H9 (cell line): ENCODE data around the gene TRAF6. TPM values are rescaled to one million over a fixed set of nuclear protein-coding genes. Genes with fewer than 3 reads are reported as not detected.

ENCODE experiments used
- DNase-seq: peaks from one replicate; pipeline ENCODE4 v3.0.0-alpha.2; 2017
- H2AFZ ChIP-seq: one replicate; pipeline ENCODE4 v1.6.1; 2013; ENCODE audit warnings: mild to moderate bottlenecking, low read length, control low read depth, moderate library complexity
- H2AK5ac ChIP-seq: 2 replicates; pipeline ENCODE4 v1.6.1; 2013; ENCODE audit warnings: low read length, control low read depth, mixed read lengths; ENCODE audit not compliant: insufficient read length
- H2BK120ac ChIP-seq: one replicate; pipeline ENCODE4 v1.6.1; 2013; ENCODE audit warnings: low read depth, mild to moderate bottlenecking, low read length, control low read depth, inconsistent platforms; ENCODE audit not compliant: poor library complexity, severe bottlenecking
- H2BK12ac ChIP-seq: 2 replicates; pipeline ENCODE4 v1.6.1; 2013; ENCODE audit warnings: low read length, control low read depth, mixed read lengths, low read depth; ENCODE audit not compliant: insufficient read length
- H2BK15ac ChIP-seq: 2 replicates; pipeline ENCODE4 v1.6.1; 2013; ENCODE audit warnings: low read depth, low read length, control low read depth
- H2BK20ac ChIP-seq: one replicate; pipeline ENCODE4 v1.6.1; 2013; ENCODE audit warnings: low read depth, mild to moderate bottlenecking, low read length, control low read depth, inconsistent platforms; ENCODE audit not compliant: poor library complexity, severe bottlenecking
- H2BK5ac ChIP-seq: 2 replicates; pipeline ENCODE4 v1.6.1; 2013; ENCODE audit warnings: low read length, control low read depth, mixed read lengths; ENCODE audit not compliant: insufficient read length
- H3K14ac ChIP-seq: 2 replicates; pipeline ENCODE4 v1.6.1; 2013; ENCODE audit warnings: low read length, control low read depth; ENCODE audit not compliant: insufficient read depth
- H3K18ac ChIP-seq: 2 replicates; pipeline ENCODE4 v1.6.1; 2013; ENCODE audit warnings: low read depth, mild to moderate bottlenecking, mixed read lengths, low read length, control low read depth; ENCODE audit not compliant: insufficient read length
- H3K23ac ChIP-seq: 2 replicates; pipeline ENCODE4 v1.6.1; 2013; ENCODE audit warnings: low read length, control low read depth, mixed read lengths, low read depth; ENCODE audit not compliant: insufficient read length
- H3K23me2 ChIP-seq: 2 replicates; pipeline ENCODE4 v1.6.1; 2013; ENCODE audit warnings: low read depth, mild to moderate bottlenecking, mixed read lengths, low read length, control low read depth; ENCODE audit not compliant: insufficient read length, poor library complexity, severe bottlenecking
- H3K27ac ChIP-seq: 2 replicates; pipeline ENCODE4 v1.5.1; 2013; ENCODE audit warnings: low read length, control low read depth, mixed read lengths, low read depth; ENCODE audit not compliant: insufficient read length
- H3K27me3 ChIP-seq: 2 replicates; pipeline ENCODE4 v1.6.1; 2013; ENCODE audit warnings: low read length, control low read depth, inconsistent platforms; ENCODE audit not compliant: insufficient read depth
- H3K4ac ChIP-seq: 2 replicates; pipeline ENCODE4 v1.6.1; 2013; ENCODE audit warnings: low read depth, mild to moderate bottlenecking, control low read depth, inconsistent platforms, low read length, moderate library complexity
- H3K4me1 ChIP-seq: 2 replicates; pipeline ENCODE4 v1.6.1; 2013; ENCODE audit warnings: low read length, control low read depth, inconsistent platforms; ENCODE audit not compliant: insufficient read depth
- H3K4me2 ChIP-seq: 2 replicates; pipeline ENCODE4 v1.6.1; 2013; ENCODE audit warnings: low read length, control low read depth, mixed read lengths; ENCODE audit not compliant: insufficient read length, insufficient read depth
- H3K56ac ChIP-seq: 2 replicates; pipeline ENCODE4 v1.6.1; 2013; ENCODE audit warnings: low read depth, mild to moderate bottlenecking, mixed read lengths, low read length, control low read depth; ENCODE audit not compliant: insufficient read length
- H3K79me1 ChIP-seq: 2 replicates; pipeline ENCODE4 v1.6.1; 2013; ENCODE audit warnings: low read depth, mild to moderate bottlenecking, moderate library complexity, low read length, control low read depth, inconsistent platforms; ENCODE audit not compliant: insufficient read depth, poor library complexity, severe bottlenecking
- H3K79me2 ChIP-seq: 2 replicates; pipeline ENCODE4 v1.6.1; 2013; ENCODE audit warnings: low read length, control low read depth, inconsistent platforms; ENCODE audit not compliant: insufficient read depth
- H3K9ac ChIP-seq: 2 replicates; pipeline ENCODE4 v1.6.1; 2013; ENCODE audit warnings: low read length, control low read depth, mixed read lengths; ENCODE audit not compliant: insufficient read length; ENCODE audit errors: extremely low read depth
- H3K9me3 ChIP-seq: one replicate; pipeline ENCODE4 v1.6.1; 2013; ENCODE audit warnings: low read depth, low read length, inconsistent platforms; ENCODE audit not compliant: control insufficient read depth
- H3T11ph ChIP-seq: one replicate; pipeline ENCODE4 v1.6.1; 2013; ENCODE audit warnings: mild to moderate bottlenecking, low read length, control low read depth, inconsistent platforms
- H4K20me1 ChIP-seq: one replicate; pipeline ENCODE4 v1.6.1; 2013; ENCODE audit not compliant: control insufficient read depth, insufficient read length, insufficient read depth
- H4K5ac ChIP-seq: 2 replicates; pipeline ENCODE4 v1.6.1; 2013; ENCODE audit warnings: low read depth, mild to moderate bottlenecking, mixed read lengths, low read length, control low read depth; ENCODE audit not compliant: insufficient read length
- H4K8ac ChIP-seq: replicated peaks from 2 replicates; pipeline ENCODE4 v1.6.1; 2013; ENCODE audit warnings: low read length, control low read depth, mixed read lengths, low read depth; ENCODE audit not compliant: insufficient read length
- H4K91ac ChIP-seq: 2 replicates; pipeline ENCODE4 v1.6.1; 2013; ENCODE audit warnings: low read depth, mild to moderate bottlenecking, moderate library complexity, mixed read lengths, low read length, control low read depth; ENCODE audit not compliant: insufficient read length
- H3K27ac Mint-ChIP-seq, 3 experiments: 2 replicates in 2 of 3; 3 replicates in 1 of 3; pipeline ENCODE4 v1.8.0; 2020 to 2021; ENCODE audit warnings: mixed read lengths in 3 of 3, mild to moderate bottlenecking in 1 of 3, moderate library complexity in 1 of 3
- H3K27me3 Mint-ChIP-seq: 2 replicates; pipeline ENCODE4 v1.8.0; 2021; ENCODE audit warnings: low read depth, mild to moderate bottlenecking, moderate library complexity, mixed read lengths
- H3K36me3 Mint-ChIP-seq, 3 experiments: 2 replicates in 2 of 3; 3 replicates in 1 of 3; pipeline ENCODE4 v1.8.0; 2020 to 2021; ENCODE audit warnings: low read depth in 3 of 3, mixed read lengths in 3 of 3; ENCODE audit not compliant: insufficient read depth in 1 of 3
- H3K4me1 Mint-ChIP-seq, 2 experiments: 2 replicates each; pipeline ENCODE4 v1.8.0; 2020; ENCODE audit warnings: mixed read lengths in 2 of 2
- H3K4me3 Mint-ChIP-seq, 2 experiments: 2 replicates in 1 of 2; 3 replicates in 1 of 2; pipeline ENCODE4 v1.8.0; 2020 to 2021; ENCODE audit warnings: mild to moderate bottlenecking in 2 of 2, mixed read lengths in 2 of 2, moderate library complexity in 1 of 2
- H3K9me3 Mint-ChIP-seq, 2 experiments: 2 replicates in 1 of 2; 3 replicates in 1 of 2; pipeline ENCODE4 v1.8.0; 2020; ENCODE audit warnings: mild to moderate bottlenecking in 2 of 2, mixed read lengths in 2 of 2, moderate library complexity in 1 of 2
- WGBS: extraction: QIAGEN DNeasy Blood & Tissue Kit; methylation state at CpG from one replicate; pipeline ENCODE4 v1.1.7; 2013; ENCODE audit warnings: missing lambda C conversion rate, low lambda C conversion rate, mixed read lengths; ENCODE audit not compliant: insufficient read length; ENCODE audit errors: extremely low coverage; 5-methylcytosine and 5-hydroxymethylcytosine counted together
- total RNA-seq: library from RNA; stranded (reverse); gene quantifications from 2 replicates; pipeline ENCODE4 v1.2.1, GENCODE V29; 2021
- TF ChIP-seq, protein P1 (sequence below): fragments of 200-600 bp; sonication (generic); conservative IDR thresholded peaks from 3 replicates; pipeline ENCODE4 v1.8.0; 2021; ENCODE audit warnings: antibody characterized with exemption, mild to moderate bottlenecking

The TRAF6 gene
- total RNA-seq, 1 experiment from 2014 or later = 9.9 TPM

GRCh38 chr11:36478700-36479329 lies 31.3 kb downstream of the TRAF6 start:
- Histone ChIP-seq H3K14ac (no peak overlapping the region), H3K79me2 (no peaks in the 10 kb centered on the region), H3K9ac (no peak overlapping the region), H2BK12ac (no peak overlapping the region), H3K23ac (no peak overlapping the region), H4K8ac (no peak overlapping the region), H2BK120ac (no peak overlapping the region), H3K18ac (no peak overlapping the region), H4K5ac (no peak overlapping the region), H2AK5ac (no peak overlapping the region), H3K79me1 (no peaks in the 10 kb centered on the region), H3T11ph (no peak overlapping the region), H4K20me1 (no peaks in the 10 kb centered on the region), H3K4ac (no peak overlapping the region), H2AFZ (no peak overlapping the region), H3K27ac (no peak overlapping the region), H2BK20ac (no peak overlapping the region), H3K56ac (no peak overlapping the region), H4K91ac (no peak overlapping the region), H2BK15ac (no peak overlapping the region), H3K23me2 (no peaks in the 10 kb centered on the region), H2BK5ac (no peak overlapping the region), H3K9me3 (no peaks in the 10 kb centered on the region), H3K4me1 (no peaks in the 10 kb centered on the region), H3K4me2 (no peak overlapping the region), H3K27me3 (no peaks in the 10 kb centered on the region)
- Mint-ChIP-seq H3K4me1 (no peaks in the 10 kb centered on the region), H3K27me3 (no peaks in the 10 kb centered on the region; the same call in 1 of the 2 replicates), H3K27ac (no peak overlapping the region), H3K9me3 (no peaks in the 10 kb centered on the region; a peak in 1 of 5 replicates), H3K36me3 (peaks cover 0 to 4% (median 3%) of the 10 kb centered on the region in 3 experiments; a peak in 4 of 7 replicates), H3K4me3 (no peak overlapping the region)
- TF ChIP-seq, protein P1, sequence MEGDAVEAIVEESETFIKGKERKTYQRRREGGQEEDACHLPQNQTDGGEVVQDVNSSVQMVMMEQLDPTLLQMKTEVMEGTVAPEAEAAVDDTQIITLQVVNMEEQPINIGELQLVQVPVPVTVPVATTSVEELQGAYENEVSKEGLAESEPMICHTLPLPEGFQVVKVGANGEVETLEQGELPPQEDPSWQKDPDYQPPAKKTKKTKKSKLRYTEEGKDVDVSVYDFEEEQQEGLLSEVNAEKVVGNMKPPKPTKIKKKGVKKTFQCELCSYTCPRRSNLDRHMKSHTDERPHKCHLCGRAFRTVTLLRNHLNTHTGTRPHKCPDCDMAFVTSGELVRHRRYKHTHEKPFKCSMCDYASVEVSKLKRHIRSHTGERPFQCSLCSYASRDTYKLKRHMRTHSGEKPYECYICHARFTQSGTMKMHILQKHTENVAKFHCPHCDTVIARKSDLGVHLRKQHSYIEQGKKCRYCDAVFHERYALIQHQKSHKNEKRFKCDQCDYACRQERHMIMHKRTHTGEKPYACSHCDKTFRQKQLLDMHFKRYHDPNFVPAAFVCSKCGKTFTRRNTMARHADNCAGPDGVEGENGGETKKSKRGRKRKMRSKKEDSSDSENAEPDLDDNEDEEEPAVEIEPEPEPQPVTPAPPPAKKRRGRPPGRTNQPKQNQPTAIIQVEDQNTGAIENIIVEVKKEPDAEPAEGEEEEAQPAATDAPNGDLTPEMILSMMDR = peak; percentile 75
- no peak for DNase-seq
- no CpG with 5 or more reads among the region's 2 CpGs for WGBS
